Measurements from ENCODE around the gene CD55. TPM values are rescaled to one million over a fixed set of nuclear protein-coding genes. Genes with fewer than 3 reads are reported as not detected.

CD55 gene
- total and polyA plus RNA-seq, 2 of the 8 experiments (the other 6 are each of a cell fraction or from before 2014, with no cell fraction given) = 20.1 to 22.8 TPM

DNA sequence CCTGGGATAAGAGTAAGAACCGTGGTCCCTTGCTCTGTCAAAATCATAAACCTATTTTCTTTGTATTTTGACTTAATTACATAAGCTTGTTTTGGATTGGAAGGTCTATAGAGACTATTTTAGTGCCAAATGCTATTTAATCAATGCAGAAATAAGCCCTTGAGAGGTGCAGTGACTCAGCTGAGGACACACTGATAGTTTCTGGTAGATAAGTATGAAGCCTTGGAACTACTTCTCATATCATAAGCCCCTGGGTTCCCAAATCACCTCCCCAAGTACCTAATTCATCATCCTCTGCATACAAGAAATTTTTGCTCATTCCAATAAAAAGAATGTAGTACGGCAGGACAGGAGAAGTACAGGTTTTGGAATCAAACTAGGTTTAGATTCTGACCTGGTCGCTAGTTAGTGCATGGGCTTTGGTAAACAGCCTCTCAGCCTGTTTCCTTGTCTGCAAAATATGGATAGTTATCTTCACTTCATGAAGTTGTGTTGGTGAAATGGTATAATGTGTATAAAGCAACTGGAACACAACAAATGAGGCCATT lies 3.3 kb upstream of the CD55 start (continued):
- TF ChIP-seq, protein P1, sequence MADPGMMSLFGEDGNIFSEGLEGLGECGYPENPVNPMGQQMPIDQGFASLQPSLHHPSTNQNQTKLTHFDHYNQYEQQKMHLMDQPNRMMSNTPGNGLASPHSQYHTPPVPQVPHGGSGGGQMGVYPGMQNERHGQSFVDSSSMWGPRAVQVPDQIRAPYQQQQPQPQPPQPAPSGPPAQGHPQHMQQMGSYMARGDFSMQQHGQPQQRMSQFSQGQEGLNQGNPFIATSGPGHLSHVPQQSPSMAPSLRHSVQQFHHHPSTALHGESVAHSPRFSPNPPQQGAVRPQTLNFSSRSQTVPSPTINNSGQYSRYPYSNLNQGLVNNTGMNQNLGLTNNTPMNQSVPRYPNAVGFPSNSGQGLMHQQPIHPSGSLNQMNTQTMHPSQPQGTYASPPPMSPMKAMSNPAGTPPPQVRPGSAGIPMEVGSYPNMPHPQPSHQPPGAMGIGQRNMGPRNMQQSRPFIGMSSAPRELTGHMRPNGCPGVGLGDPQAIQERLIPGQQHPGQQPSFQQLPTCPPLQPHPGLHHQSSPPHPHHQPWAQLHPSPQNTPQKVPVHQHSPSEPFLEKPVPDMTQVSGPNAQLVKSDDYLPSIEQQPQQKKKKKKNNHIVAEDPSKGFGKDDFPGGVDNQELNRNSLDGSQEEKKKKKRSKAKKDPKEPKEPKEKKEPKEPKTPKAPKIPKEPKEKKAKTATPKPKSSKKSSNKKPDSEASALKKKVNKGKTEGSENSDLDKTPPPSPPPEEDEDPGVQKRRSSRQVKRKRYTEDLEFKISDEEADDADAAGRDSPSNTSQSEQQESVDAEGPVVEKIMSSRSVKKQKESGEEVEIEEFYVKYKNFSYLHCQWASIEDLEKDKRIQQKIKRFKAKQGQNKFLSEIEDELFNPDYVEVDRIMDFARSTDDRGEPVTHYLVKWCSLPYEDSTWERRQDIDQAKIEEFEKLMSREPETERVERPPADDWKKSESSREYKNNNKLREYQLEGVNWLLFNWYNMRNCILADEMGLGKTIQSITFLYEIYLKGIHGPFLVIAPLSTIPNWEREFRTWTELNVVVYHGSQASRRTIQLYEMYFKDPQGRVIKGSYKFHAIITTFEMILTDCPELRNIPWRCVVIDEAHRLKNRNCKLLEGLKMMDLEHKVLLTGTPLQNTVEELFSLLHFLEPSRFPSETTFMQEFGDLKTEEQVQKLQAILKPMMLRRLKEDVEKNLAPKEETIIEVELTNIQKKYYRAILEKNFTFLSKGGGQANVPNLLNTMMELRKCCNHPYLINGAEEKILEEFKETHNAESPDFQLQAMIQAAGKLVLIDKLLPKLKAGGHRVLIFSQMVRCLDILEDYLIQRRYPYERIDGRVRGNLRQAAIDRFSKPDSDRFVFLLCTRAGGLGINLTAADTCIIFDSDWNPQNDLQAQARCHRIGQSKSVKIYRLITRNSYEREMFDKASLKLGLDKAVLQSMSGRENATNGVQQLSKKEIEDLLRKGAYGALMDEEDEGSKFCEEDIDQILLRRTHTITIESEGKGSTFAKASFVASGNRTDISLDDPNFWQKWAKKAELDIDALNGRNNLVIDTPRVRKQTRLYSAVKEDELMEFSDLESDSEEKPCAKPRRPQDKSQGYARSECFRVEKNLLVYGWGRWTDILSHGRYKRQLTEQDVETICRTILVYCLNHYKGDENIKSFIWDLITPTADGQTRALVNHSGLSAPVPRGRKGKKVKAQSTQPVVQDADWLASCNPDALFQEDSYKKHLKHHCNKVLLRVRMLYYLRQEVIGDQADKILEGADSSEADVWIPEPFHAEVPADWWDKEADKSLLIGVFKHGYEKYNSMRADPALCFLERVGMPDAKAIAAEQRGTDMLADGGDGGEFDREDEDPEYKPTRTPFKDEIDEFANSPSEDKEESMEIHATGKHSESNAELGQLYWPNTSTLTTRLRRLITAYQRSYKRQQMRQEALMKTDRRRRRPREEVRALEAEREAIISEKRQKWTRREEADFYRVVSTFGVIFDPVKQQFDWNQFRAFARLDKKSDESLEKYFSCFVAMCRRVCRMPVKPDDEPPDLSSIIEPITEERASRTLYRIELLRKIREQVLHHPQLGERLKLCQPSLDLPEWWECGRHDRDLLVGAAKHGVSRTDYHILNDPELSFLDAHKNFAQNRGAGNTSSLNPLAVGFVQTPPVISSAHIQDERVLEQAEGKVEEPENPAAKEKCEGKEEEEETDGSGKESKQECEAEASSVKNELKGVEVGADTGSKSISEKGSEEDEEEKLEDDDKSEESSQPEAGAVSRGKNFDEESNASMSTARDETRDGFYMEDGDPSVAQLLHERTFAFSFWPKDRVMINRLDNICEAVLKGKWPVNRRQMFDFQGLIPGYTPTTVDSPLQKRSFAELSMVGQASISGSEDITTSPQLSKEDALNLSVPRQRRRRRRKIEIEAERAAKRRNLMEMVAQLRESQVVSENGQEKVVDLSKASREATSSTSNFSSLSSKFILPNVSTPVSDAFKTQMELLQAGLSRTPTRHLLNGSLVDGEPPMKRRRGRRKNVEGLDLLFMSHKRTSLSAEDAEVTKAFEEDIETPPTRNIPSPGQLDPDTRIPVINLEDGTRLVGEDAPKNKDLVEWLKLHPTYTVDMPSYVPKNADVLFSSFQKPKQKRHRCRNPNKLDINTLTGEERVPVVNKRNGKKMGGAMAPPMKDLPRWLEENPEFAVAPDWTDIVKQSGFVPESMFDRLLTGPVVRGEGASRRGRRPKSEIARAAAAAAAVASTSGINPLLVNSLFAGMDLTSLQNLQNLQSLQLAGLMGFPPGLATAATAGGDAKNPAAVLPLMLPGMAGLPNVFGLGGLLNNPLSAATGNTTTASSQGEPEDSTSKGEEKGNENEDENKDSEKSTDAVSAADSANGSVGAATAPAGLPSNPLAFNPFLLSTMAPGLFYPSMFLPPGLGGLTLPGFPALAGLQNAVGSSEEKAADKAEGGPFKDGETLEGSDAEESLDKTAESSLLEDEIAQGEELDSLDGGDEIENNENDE (IDR thresholded peaks at IDR 0.05; ENCODE audit: insufficient replicate concordance, low read length) = no peak
- no peak for TF ChIP-seq ASH2L (IDR thresholded peaks at IDR 0.05; ENCODE audit: low read length)
- TF ChIP-seq JUND (IDR thresholded peaks at IDR 0.05; ENCODE audit: low read length) = no peak
- TF ChIP-seq EGR1 (IDR thresholded peaks at IDR 0.05; ENCODE audit: borderline replicate concordance, low read depth, low read length) = no peak
- TF ChIP-seq CBX5 (IDR thresholded peaks at IDR 0.05; ENCODE audit: low read depth, low read length) = no peak
- no peak for TF ChIP-seq YY1 (IDR thresholded peaks at IDR 0.05; ENCODE audit: low read depth, low read length)
- no peak for TF ChIP-seq BRCA1 (IDR thresholded peaks at IDR 0.05; ENCODE audit: low read depth, low read length)
